HepG2 (cell line): ENCODE measurements around the gene NAP1L4. TPM values are rescaled to one million over a fixed set of nuclear protein-coding genes. Genes with fewer than 3 reads are reported as not detected.

Experiments
- ATF3 ChIP-seq: sonication (generic); formaldehyde crosslinking; IDR thresholded peaks from 2 replicates; pipeline ENCODE4 v1.4.0; 2020; ENCODE audit warnings: missing genetic modification reagents
- IRF1 ChIP-seq: sonication (generic); formaldehyde crosslinking; IDR thresholded peaks from 2 replicates; pipeline ENCODE4 v1.4.0; 2020; ENCODE audit warnings: low read depth, mild to moderate bottlenecking, missing genetic modification reagents
- IRX3 ChIP-seq: sonication (generic); formaldehyde crosslinking; IDR thresholded peaks from 2 replicates; pipeline ENCODE4 v1.8.1; 2023; ENCODE audit warnings: mild to moderate bottlenecking, low read depth, missing genetic modification reagents, borderline replicate concordance
- MAZ ChIP-seq, 2 experiments: sonication (generic) in 1 of 2; formaldehyde crosslinking in 1 of 2; IDR thresholded peaks; 2 replicates each; pipeline versions ENCODE4 v1.5.0 to v1.6.1; 2012 to 2020; ENCODE audit warnings: low read depth in 2 of 2, mild to moderate bottlenecking in 2 of 2, borderline replicate concordance in 1 of 2, improper control_type of control experiment in 1 of 2, low read length in 1 of 2, missing genetic modification reagents in 1 of 2, moderate library complexity in 1 of 2
- MIER3 ChIP-seq: IDR thresholded peaks from 2 replicates; pipeline ENCODE4 v1.6.1; 2016; ENCODE audit warnings: missing compliant biosample characterization, borderline replicate concordance
- MXD4 ChIP-seq: IDR thresholded peaks from 2 replicates; pipeline ENCODE4 v1.6.1; 2016; ENCODE audit warnings: mild to moderate bottlenecking, missing biosample characterization, missing genetic modification reagents
- NFKB2 ChIP-seq: sonication (generic); formaldehyde crosslinking; IDR thresholded peaks from 2 replicates; pipeline ENCODE4 v1.4.0; 2020; ENCODE audit warnings: missing genetic modification reagents, borderline replicate concordance
- NKX3-1 ChIP-seq: sonication (generic); formaldehyde crosslinking; IDR thresholded peaks from 2 replicates; pipeline ENCODE4 v1.5.0; 2020; ENCODE audit warnings: missing genetic modification reagents
- SP1 ChIP-seq, 2 experiments: fragments of 450-650 bp in 1 of 2; sonication (generic) in 1 of 2; formaldehyde crosslinking in 1 of 2; IDR thresholded peaks; 2 replicates each; pipeline versions ENCODE4 v1.4.0 to v1.6.1; 2016 to 2020; ENCODE audit warnings: missing genetic modification reagents in 1 of 2
- SRSF1 ChIP-seq: fragments of 200-400 bp; formaldehyde crosslinking; optimal IDR thresholded peaks from 2 replicates; pipeline ENCODE3; 2017; ENCODE audit warnings: mild to moderate bottlenecking, low read depth, low read length, moderate library complexity
- TBX3 ChIP-seq: fragments of 450-650 bp; IDR thresholded peaks from 2 replicates; pipeline ENCODE4 v1.6.1; 2017; ENCODE audit warnings: antibody characterized with exemption, mild to moderate bottlenecking, inconsistent platforms, borderline replicate concordance
- TSC22D2 ChIP-seq: sonication (generic); formaldehyde crosslinking; IDR thresholded peaks from 2 replicates; pipeline ENCODE4 v1.5.1; 2020; ENCODE audit warnings: missing genetic modification reagents, mild to moderate bottlenecking, borderline replicate concordance
- YY1 ChIP-seq: IDR thresholded peaks from 2 replicates; pipeline ENCODE4 v1.6.1; 2011; ENCODE audit warnings: low read length, low read depth, moderate library complexity, mild to moderate bottlenecking; ENCODE audit not compliant: insufficient read depth, insufficient replicate concordance
- ZBTB2 ChIP-seq: sonication (generic); formaldehyde crosslinking; IDR thresholded peaks from 2 replicates; pipeline ENCODE4 v1.8.0; 2022; ENCODE audit warnings: low read depth, missing genetic modification reagents
- ZNF33B ChIP-seq: sonication (generic); formaldehyde crosslinking; IDR thresholded peaks from 2 replicates; pipeline ENCODE4 v1.5.1; 2020; ENCODE audit warnings: mild to moderate bottlenecking, missing genetic modification reagents
- ZNF687 ChIP-seq: sonication (generic); formaldehyde crosslinking; IDR thresholded peaks from 2 replicates; pipeline ENCODE4 v1.5.1; 2020; ENCODE audit warnings: mild to moderate bottlenecking, missing genetic modification reagents, moderate library complexity
- ZNF709 ChIP-seq: sonication (generic); formaldehyde crosslinking; IDR thresholded peaks from 2 replicates; pipeline ENCODE4 v1.5.0; 2020; ENCODE audit warnings: mild to moderate bottlenecking, missing genetic modification reagents
- ZNF713 ChIP-seq: sonication (generic); formaldehyde crosslinking; IDR thresholded peaks from 2 replicates; pipeline ENCODE4 v1.4.0; 2020; ENCODE audit warnings: mild to moderate bottlenecking, missing genetic modification reagents
- polyA plus RNA-seq, 8 experiments: library from polyadenylated mRNA; depleted of rRNA in 3 of 8; stranded (reverse) in 7 of 8; unstranded in 1 of 8; fragments of >200 nt; fragmentation: Illumina TruSeq in 4 of 8; extraction: Trizol in 4 of 8; gene quantifications; 2 replicates each; pipeline versions ENCODE4 v1.2.1 to v1.2.3, GENCODE V29; 2011 to 2016; ENCODE audit warnings: low read depth in 4 of 8, missing spikeins in 1 of 8, mixed read lengths in 1 of 8; ENCODE audit not compliant: insufficient read depth in 1 of 8
- total RNA-seq, 5 experiments: library from RNA; depleted of rRNA; stranded (reverse); fragments of >200 nt; fragmentation: Illumina TruSeq; extraction: Trizol; gene quantifications; 2 replicates each; pipeline ENCODE4 v1.2.3, GENCODE V29; 2016; ENCODE audit warnings: low read depth in 1 of 5
- TF ChIP-seq, protein P1 (sequence below): sonication (generic); formaldehyde crosslinking; IDR thresholded peaks from 2 replicates; pipeline ENCODE4 v1.8.0; 2022; ENCODE audit warnings: missing genetic modification reagents, mild to moderate bottlenecking, inconsistent platforms, borderline replicate concordance

Gene NAP1L4
- total and polyA plus RNA-seq, 2 of the 13 experiments (the other 11 are each of a cell fraction or from before 2014, with no cell fraction given): 64.0 to 186 TPM

GRCh38 chr11:2929950-2930703, 62.0 kb downstream of the NAP1L4 start (continued):
- TF ChIP-seq ZBTB2 (CRISPR knock-in tag) (0 out of 2 replicates have a peak, but pooled peaks have one; percentile 10), ZNF33B (CRISPR knock-in tag) (no peak), ZNF713 (CRISPR knock-in tag) (no peak), ZNF709 (CRISPR knock-in tag) (no peak), TSC22D2 (CRISPR knock-in tag) (no peak), ZNF687 (peak; percentile 64; the same call in 1 of the 2 replicates), MIER3 (CRISPR knock-in tag) (0 out of 2 replicates have a peak, but pooled peaks have one; percentile 2), ATF3 (CRISPR knock-in tag) (peak; percentile 62; the same call in 1 of the 2 replicates), MXD4 (no peak; the same call in 1 of the 2 replicates), MAZ (IDR thresholded peaks at IDR 0.05; ENCODE audit: borderline replicate concordance, low read depth, low read length) (no peak), MAZ (CRISPR knock-in tag; IDR thresholded peaks at IDR 0.05; ENCODE audit: low read depth) (peak; percentile 49; the same call in 1 of the 2 replicates), NKX3-1 (no peak), SP1 (IDR thresholded peaks at IDR 0.05) (no peak), SP1 (CRISPR knock-in tag; IDR thresholded peaks at IDR 0.05) (no peak), TBX3 (no peak), SRSF1 (peak; percentile 74), YY1 (peak; percentile 6), NFKB2 (peak; percentile 50; the same call in 1 of the 2 replicates), IRF1 (no peak), IRX3 (CRISPR knock-in tag) (no peak)
- TF ChIP-seq, protein P1, sequence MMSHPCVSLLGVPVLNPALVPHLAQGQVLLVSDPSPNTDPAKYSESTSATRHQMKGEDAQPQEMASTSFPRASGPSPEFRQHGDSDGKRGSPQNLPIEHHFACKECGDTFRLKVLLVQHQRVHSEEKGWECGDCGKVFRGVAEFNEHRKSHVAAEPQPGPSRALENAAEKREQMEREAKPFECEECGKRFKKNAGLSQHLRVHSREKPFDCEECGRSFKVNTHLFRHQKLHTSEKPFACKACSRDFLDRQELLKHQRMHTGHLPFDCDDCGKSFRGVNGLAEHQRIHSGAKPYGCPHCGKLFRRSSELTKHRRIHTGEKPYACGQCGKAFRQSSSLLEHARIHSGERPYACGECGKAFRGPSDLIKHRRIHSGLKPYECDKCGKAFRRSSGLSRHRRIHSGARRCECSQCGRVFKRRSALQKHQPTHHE (CRISPR knock-in tag): no peak
